HT1080 (cell line): Measurements from ENCODE around the gene DARS1. TPM values are rescaled to one million over a fixed set of nuclear protein-coding genes. Genes with fewer than 3 reads are reported as not detected.

Experiments
- DNase-seq: peaks from one replicate; pipeline ENCODE4 v3.0.0-alpha.2; 2015; ENCODE audit warnings: low read depth
- total RNA-seq: library from RNA; depleted of rRNA; stranded (reverse); fragments of >200 nt; shearing (Covaris generic); gene quantifications from 2 replicates; pipeline ENCODE4 v1.2.3, GENCODE V29; 2014

The DARS1 gene
- total RNA-seq, 1 experiment from 2014 or later, result 71.2 TPM

DNA sequence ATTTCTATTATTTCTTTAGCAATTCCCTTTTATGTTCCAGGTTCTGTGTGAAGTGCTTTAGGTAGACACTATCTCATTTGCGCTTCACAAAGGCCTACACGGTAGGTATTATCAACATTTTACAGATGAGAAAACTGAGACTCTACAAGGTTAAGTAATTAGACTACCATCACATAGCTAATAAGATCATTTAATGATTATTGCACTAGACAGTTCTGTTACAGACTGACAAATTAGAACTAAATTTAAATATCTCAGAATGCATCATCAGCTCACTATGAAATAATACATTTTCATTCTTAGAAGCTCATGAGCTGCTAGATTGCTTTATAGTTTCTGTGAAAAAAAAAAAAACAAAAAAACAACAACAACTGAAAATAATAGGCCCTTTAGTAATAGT, 37.9 kb downstream of the DARS1 start:
- DNase-seq, result no peak

DNA sequence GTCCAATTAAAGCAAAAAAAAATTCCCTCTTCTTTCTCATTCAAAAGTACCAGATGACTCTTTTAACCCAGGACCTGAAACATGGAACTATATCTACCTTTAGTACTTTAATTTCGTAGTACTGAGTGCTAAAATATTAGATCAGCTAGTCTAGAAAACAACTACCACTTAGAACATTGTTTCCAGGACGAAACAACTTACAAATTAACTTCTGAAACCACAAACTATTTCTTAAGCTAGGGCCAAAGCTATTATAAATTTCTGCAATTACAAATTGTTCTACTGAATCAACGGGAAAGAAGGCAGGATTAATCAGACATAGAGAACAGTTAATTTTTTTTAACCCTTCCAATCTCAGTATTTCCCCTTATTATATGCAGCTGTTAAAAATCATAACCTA, 39.9 kb downstream of the DARS1 start:
- no peak for DNase-seq

DNA sequence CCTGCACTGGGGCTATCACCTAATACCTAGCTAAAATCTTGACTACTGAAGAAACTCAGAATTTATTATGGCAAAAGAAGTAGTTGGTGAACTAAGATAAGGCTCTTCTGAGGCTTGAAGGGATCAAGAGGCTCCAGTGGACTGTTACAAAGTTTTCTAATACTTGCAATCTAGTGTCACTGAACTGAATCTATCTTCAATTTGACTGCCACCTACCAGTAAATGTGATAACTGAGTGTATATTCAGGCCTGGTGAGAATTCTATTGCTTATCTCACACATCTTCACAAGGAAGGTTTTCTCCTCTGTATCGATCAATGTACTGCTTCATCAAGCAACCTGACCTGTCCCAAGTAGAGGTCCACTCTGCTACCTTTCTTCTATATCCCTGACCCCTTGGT, 40.8 kb downstream of the DARS1 start:
- DNase-seq, result no peak

- DNase-seq, result no peak
Observed at GRCh38 chr2:135942936-135943688, 42.3 kb downstream of the DARS1 start.

GRCh38 chr2:135936524-135936923, 48.9 kb downstream of the DARS1 start:
- no peak for DNase-seq

GRCh38 chr2:135935914-135936313, 49.5 kb downstream of the DARS1 start:
- DNase-seq, result no peak

- no peak for DNase-seq
Observed at GRCh38 chr2:135931776-135932443, 53.5 kb downstream of the DARS1 start.

- no peak for DNase-seq
Observed at GRCh38 chr2:135926605-135927004, 58.8 kb downstream of the DARS1 start.

- DNase-seq, result no peak
Observed at GRCh38 chr2:135925571-135925970, 59.9 kb downstream of the DARS1 start.

- peak; percentile 14 for DNase-seq
Observed at GRCh38 chr2:135916207-135916606, 69.2 kb downstream of the DARS1 start.

DNA sequence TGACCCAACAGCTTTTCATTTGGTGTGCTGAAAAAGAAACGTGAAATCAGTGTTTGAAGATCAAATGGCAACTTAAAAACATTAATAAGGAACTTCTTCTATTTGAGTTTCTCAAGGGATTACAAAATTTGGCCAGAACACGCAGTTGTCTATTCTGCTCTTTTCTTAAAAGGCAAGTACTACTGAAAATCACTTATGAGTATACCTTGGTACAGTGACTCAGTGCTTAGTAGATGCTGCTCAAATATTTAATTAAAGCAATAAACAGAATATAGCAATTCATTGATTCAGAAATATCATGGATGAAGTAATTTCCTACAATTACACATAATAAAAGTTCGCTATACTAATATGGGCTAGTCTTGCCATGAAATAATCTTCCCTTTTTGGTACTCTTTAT, 70.9 kb downstream of the DARS1 start:
- DNase-seq, result no peak

GRCh38 chr2:135913727-135914365, 71.6 kb downstream of the DARS1 start:
- DNase-seq, result peak; percentile 11

DNA sequence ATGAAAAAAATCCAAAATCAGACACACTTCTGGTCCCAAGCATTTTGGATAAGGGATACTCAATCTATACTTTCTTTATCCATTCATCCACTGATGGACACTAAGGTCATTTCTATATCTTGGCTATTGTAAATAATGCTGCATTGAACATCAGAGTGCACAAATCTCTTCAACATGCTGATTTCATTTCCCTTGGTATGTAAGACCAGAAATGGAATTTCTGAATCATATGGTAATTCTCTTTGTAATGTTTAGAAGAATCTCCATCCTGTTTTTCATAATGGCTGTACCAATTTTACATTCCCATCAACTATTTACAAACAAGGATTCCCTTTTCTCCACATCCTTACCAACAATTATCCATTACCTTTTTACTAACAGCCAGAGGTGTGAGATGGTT, 75.5 kb downstream of the DARS1 start:
- DNase-seq, result no peak

- DNase-seq, result no peak
Observed at GRCh38 chr2:135905679-135906078, 79.7 kb downstream of the DARS1 start.

DNA sequence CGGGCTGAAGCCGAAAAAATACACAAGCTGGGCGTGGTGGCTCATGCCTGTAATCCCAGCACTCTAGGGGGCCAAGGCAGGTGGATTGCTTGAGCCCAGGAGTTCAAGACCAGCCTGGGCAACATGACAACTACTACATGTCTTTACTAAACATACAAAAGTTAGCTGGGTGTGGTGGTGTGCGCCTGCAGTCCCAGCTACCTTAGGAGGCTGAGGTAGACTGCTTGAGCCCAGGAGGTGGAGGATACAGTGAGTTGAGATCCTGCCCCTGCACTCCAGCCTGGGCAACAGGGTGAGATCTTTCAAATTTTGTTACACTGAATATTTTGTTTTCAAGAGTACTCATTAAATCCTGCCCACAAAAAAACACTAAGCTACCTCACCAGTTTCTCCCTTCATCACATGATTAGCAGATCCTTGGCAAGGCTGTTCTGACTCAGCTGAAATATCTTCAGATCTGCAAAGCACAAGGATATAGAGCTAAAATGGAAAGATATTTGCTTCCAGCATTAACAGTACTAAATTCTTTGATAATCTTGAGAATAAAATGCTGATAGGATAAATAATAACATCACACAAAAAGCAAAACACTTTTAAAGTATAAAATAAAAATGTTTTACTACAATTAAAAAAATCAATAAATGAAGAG, 81.0 kb downstream of the DARS1 start:
- DNase-seq, result no peak

DNA sequence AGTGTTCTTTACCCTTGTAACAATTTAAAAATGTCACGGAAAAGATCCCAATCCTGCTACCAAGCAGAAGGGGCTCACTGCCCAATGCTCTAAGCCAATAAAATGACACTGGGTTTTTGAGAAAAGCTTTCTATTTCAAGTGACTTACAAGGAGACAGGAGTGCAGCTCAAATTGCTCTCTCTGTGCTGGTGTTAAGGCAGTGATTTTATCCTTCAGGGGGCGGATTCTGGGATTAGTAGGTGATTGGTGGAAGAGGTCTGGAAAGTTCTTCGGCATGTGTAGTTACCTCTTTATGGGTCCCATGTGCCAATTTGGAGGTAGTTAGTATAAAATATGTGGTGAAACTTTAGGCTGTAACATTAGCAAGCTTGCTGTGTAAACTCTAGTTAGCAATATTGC, 81.8 kb downstream of the DARS1 start:
- no peak for DNase-seq

- DNase-seq, result no peak
Observed at GRCh38 chr2:135899567-135899966, 85.9 kb downstream of the DARS1 start.

DNA sequence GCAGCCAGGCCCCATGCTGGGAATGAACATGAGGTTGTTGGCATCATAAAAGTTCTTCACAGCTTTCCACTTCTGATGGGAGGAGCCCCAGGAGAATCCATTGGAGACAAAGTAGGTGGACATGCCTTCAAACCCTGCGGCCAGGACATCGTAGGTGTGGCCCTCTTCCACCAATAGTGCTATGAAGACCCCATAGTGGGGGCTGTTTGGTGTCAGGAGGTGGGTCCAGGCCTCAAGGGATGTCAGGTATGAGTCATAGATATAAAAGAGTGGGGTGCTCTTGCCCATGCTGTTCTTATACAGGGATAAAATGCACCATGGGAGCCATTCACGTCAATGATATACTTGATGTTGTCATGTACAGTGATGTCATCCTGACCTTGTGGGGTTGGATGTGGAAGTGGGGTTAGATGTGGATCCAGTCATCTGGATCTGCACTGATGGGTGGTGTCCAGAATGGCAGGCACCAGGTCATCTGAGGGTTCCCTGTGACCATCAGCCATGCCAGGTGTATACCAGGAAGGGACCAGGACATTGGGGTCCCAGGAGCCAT, 87.1 kb downstream of the DARS1 start:
- no peak for DNase-seq

DNA sequence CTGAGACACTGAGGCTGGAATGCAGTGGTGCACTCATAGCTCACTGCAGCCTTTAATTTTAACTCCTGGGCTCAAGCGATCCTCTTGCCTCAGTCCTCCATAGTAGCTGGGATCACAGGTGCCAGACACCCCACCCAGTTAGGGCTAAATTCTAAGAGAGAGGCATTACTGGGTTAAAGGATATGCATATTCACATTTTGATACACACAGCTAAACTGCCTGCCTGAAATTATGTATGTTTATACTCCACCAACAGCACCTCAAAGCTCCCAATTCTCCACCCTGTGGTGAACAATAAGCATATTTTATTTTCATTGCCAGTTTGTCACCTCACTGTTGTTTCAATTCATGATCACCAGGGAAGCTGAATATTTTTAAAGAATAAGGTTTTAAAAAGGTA, 90.5 kb downstream of the DARS1 start:
- no peak for DNase-seq

DNA sequence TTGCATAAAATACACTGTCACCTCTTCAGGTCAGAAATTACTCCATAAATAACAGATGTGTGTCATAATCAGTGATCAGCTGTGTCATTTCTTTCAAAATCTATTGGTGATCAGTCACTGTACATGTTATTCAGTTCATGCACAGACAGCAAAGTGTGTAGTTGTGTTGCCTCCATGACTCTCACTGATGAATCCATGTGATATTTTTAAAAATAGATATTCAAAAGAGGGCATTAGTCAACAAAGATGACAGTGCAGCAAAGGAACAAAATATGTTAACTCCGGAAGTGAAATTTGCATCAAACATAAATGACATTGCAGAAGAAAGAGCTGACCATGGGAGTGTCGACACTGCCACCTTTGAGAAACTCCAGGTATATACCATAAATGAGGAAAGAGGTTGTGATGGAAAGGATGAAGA, 92.0 kb downstream of the DARS1 start:
- DNase-seq, result no peak

- no peak for DNase-seq
Observed at GRCh38 chr2:135890835-135891234, 94.6 kb downstream of the DARS1 start.

DNA sequence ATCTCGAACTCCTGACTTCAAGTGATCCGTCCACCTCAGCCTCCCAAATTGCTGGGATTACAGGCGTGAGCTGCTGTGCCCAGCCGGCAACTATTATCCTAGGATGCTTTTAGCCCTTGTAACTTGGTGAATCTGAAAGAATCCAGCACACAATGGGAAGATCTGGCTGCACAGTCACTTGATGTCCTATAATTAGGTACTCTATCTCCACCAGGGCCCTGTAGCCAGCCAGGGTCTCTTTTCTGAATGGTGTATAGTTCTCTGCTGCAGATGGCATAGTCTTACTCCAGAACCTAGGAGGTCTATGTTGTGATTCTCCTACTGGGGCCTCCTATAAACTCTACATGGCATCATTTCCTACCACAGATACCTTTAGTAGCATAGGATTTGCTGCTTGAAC, 95.3 kb downstream of the DARS1 start:
- no peak for DNase-seq
